GM21526 (cell line): ENCODE data around the gene ZDHHC5.
"Not testable (repeated sequence)": the region's sequence is repeated elsewhere in the genome, so short reads cannot be mapped to it uniquely, and the experiment has no call there.

ENCODE experiments used
- ATAC-seq: cut with Tn5 transposase; IDR thresholded peaks from one replicate; pipeline ENCODE4 v1.9.1; 2021; ENCODE audit warnings: moderate library complexity; ENCODE audit not compliant: unreplicated experiment, low FRiP score

ZDHHC5 gene

GRCh38 chr11:57663975-57664374 lies 3.9 kb upstream of the ZDHHC5 start:
- ATAC-seq = no peak

GRCh38 chr11:57667117-57667735 lies 688 bp upstream of the ZDHHC5 start:
- ATAC-seq = peak; percentile 60

DNA sequence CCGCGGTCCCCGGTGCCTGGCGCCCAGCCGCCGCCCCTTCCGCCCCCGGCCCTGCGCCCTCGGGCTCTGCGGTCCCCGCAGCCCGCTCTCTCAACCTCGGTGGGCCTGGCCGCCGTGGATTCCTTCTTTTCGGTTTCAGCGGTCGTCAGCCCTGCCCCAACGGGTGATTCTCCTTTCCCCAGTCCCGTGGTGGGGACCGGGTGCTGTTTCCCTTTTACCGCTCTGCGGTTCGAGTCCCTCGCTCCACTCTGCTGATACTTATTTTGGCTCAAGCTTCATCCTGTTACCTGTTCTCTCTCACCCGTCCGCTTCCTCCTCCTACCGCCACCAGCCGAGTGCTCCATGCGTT lies 494 bp downstream of the ZDHHC5 start:
- peak; percentile 12 for ATAC-seq

DNA sequence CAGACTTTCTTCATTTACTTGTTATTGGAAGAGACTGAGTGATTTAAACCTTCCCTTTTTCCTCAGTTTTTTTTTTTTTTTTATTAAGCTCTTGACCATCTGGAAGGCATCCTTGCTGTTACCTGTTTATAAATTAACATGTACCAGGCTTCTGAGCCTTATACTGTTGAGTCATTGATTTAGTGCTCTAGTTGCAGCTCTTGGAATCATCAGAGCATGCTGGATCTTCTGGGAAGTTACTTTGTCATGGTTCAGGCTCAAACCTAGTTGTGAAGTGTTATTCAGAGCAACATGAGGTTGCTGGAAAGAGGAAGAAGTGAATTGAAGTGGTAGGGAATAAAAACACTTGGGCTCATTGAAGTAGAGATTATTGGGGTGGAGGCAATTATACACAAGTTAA lies 6.3 kb downstream of the ZDHHC5 start:
- no peak for ATAC-seq

- ATAC-seq = no peak
Observed at GRCh38 chr11:57675176-57675941, 7.4 kb downstream of the ZDHHC5 start.

DNA sequence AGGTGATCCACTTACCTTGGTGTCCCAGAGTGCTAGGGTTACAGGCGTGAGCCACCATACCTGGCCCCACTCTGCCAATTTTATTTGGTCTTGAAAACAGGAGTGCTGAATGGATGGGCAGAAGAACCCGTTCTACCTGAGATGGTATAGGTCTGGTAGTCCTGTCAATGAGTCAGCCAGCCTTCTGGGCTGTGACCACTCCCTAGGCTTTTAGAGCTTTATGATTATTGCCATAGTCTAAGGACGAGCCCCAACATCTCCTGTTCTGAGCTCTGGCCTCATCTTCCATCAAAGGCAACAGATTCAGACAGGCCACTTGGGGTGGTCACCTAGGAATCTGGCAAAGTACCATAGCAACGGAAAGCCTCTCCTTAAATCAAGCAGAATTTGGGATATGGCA lies 11.5 kb downstream of the ZDHHC5 start:
- no peak for ATAC-seq

DNA sequence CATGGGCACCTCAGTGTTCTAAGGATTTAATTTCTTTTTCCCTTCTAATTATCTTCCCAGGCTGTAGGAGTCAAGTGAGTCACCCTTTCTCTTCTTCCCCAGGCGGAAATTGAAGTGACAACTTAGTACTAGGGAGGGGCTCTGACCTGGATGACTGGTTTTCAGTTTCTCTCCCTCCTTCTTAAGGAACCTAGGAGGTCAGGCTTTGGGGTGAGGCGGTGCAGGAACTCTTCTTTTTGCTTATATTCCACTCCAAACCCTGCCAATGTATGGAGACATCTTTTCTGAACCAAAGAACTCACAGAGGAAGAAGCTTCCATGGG lies 12.6 kb downstream of the ZDHHC5 start:
- ATAC-seq = peak; percentile 31

DNA sequence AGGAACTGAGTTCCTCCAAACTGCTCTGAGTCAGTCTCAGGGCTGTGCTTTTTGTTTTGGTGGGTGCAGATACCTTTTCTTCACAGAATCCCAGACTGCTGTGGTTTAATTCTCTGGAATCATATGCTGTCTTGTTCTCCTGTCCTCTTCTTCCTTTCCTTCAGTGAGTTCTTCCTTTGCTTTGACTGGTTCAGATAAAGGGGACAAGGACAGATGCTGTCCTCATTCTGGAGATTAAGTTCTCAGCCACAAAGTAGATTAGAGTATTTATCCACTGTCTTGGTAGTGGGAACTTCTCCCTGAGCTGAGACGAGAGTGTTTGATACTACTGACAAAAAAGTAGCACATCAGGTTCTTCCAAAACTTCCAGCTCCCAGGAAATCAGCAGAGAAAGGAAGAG lies 13.3 kb downstream of the ZDHHC5 start:
- no peak for ATAC-seq

- ATAC-seq = not testable (repeated sequence)
Observed at GRCh38 chr11:57690474-57690873, 22.6 kb downstream of the ZDHHC5 start.

- ATAC-seq = no peak
Observed at GRCh38 chr11:57698843-57699365, 31.0 kb downstream of the ZDHHC5 start.

DNA sequence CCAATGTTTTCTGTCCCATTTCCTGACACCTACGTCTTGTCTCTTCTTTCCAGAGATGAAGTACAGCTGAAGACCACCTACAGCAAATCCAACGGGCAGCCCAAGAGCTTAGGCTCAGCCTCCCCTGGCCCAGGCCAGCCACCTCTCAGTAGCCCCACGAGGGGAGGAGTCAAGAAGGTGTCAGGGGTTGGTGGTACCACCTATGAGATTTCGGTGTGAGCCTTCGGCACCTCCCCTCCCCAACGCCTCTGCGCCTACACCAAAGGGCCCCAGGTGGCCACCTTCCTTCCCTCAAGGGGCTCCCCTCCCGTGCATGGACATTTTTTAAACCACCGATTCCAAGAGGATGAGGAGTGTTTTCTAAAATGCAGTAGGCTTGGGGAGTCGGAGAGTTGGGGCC lies 31.9 kb downstream of the ZDHHC5 start:
- no peak for ATAC-seq

DNA sequence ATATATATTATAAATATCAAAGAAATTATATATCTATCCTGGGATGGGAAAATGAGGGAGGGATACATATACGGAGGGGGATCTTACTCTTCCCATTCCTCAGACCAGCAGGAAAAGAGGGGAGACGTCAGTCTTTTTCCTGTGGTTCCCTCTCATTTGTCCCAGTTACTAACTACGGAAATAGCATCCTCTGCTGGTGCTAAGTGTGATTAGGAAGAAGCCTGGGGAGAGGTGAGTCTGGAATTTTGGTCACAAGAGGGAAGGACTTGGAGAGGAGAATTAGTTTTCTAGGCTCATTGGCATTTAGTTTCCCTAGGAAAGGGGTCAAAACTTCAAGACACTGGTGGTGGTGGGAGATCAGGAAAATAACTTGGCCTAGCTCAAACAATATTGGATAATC lies 32.5 kb downstream of the ZDHHC5 start:
- ATAC-seq = no peak

- no peak for ATAC-seq
Observed at GRCh38 chr11:57703341-57703740, 35.4 kb downstream of the ZDHHC5 start.

GRCh38 chr11:57704932-57705331 lies 37.0 kb downstream of the ZDHHC5 start:
- ATAC-seq = no peak

DNA sequence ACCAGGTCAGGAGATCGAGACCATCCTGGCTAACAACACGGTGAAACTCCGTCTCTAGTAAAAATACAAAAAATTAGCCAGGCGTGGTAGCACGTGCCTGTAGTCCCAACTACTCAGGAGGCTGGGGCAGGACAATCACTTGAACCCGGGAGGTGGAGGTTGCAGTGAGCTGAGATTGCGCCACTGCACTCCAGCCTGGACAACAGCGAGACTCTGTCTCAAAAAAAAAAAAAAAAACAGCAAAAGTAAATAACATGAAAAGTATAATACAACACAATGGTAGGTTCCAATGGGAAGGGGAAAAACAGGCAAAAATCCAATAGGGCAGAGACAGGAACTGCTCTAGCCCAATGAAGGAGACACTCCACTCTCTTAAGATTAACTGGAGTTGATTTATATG lies 37.5 kb downstream of the ZDHHC5 start:
- not testable (repeated sequence) for ATAC-seq

- no peak for ATAC-seq
Observed at GRCh38 chr11:57709802-57710367, 42.0 kb downstream of the ZDHHC5 start.

GRCh38 chr11:57711414-57712255 lies 43.7 kb downstream of the ZDHHC5 start, which contains the start of gene MED19:
Gene MED19, minus strand, starts transcription at chr11:57712215. Its CDS starts 36 bp downstream, at chr11:57712179.
- ATAC-seq = peak; percentile 47

DNA sequence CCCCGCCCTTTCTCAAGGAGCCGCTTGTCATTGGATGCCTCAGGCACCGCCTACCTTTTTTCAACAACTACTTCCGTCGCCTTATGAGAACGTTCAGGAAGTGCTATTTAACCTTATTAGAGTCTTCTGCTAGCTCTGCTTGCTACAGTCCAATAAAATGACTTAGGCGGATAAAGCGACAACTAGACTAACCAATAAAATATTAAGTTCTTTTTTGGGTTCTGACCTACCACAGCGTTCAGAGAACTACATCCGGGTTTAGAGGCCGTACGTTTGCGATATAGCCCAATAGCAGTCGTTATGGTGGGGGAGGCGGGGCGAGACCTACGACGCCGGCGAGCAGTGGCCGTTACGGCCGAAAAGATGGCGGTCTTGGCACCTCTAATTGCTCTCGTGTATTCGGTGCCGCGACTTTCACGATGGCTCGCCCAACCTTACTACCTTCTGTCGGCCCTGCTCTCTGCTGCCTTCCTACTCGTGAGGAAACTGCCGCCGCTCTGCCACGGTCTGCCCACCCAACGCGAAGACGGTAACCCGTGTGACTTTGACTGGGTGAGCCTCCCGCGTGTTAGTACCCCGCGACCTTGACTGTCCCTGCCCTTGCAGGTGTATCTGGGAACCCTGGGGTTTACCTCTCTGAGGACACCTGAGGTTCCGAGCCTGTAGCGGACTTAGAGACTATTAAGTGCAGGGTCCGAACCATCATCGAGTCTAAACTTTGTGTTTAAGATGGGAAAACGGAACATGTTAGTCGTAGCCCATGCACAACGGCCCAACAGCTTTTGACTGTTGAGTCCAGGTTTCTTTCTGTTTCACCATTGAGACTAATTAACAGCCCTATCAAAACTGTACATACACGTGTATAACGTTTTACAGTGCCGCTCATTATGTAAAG lies 44.6 kb downstream of the ZDHHC5 start, which contains the start of gene TMX2:
TSS of gene TMX2 (plus strand) at position 338 of the 895 bp plus-strand sequence. CDS start at position 364, 26 bp downstream.
- peak; percentile 92 for ATAC-seq

DNA sequence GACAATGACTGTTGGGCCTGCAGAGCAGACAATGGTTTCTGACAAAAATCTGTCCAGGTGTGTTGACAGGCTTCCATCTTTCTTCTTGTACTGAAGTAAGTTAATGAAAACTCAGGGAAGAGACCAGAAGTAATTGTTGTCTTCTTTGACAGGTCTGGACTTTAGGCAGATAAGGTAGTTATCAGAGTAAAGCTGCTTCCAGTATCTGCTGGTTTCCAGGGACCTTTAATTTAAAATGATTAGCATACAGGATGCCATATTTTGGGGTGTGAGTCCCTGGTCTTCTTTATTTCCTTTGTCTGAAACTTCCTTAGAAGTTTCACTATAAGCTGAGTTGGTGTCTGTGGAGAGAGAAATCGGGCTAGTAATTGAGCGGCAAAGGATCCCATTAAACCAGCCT lies 45.9 kb downstream of the ZDHHC5 start:
- ATAC-seq = no peak

DNA sequence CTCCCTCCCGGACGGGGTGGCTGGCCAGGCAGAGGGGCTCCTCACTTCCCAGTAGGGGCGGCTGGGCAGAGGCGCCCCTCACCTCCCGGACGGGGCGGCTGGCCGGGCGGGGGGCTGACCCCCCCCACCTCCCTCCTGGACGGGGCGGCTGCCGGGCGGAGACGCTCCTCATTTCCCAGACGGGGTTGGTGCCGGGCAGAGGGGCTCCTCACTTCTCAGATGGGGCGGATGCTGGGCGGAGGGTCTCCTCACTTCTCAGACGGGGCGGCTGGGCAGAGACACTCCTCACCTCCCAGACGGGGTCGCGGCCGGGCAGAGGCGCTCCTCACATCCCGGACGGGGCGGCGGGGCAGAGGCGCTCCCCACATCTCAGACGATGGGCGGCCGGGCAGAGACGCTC lies 48.8 kb downstream of the ZDHHC5 start:
- not testable (repeated sequence) for ATAC-seq
